Subcutaneous abdominal adipose tissue (tissue), 5 donors: ENCODE data around the gene FAM222B.

Experiments used
- H3K27ac ChIP-seq: one replicate; pipeline ENCODE4 v1.7.0; 2013; ENCODE audit warnings: low read depth, mild to moderate bottlenecking, inconsistent platforms, low read length, moderate library complexity
- H3K27me3 ChIP-seq, 5 donors: one replicate each; pipeline ENCODE4 v1.7.0; 2013; ENCODE audit warnings: low read length in 5 of 5, inconsistent platforms in 1 of 5; ENCODE audit not compliant: control insufficient read depth in 5 of 5, insufficient read depth in 4 of 5
- H3K36me3 ChIP-seq, 5 donors: one replicate each; pipeline ENCODE4 v1.7.0; 2013; ENCODE audit warnings: low read length in 5 of 5; ENCODE audit not compliant: control insufficient read depth in 5 of 5, insufficient read depth in 5 of 5
- H3K4me1 ChIP-seq, 5 donors: one replicate each; pipeline ENCODE4 v1.7.0; 2013; ENCODE audit warnings: low read length in 5 of 5, mild to moderate bottlenecking in 3 of 5, moderate library complexity in 1 of 5; ENCODE audit not compliant: control insufficient read depth in 5 of 5, insufficient read depth in 5 of 5
- H3K4me3 ChIP-seq, 5 donors: one replicate each; pipeline ENCODE4 v1.7.0; 2013; ENCODE audit warnings: low read length in 5 of 5, low read depth in 1 of 5
- H3K9ac ChIP-seq, 5 donors: one replicate each; pipeline ENCODE4 v1.7.0; 2013; ENCODE audit warnings: low read length in 5 of 5, mild to moderate bottlenecking in 4 of 5, moderate library complexity in 3 of 5
- H3K9me3 ChIP-seq, 5 donors: one replicate each; pipeline ENCODE4 v1.7.0; 2013; ENCODE audit warnings: low read length in 5 of 5; ENCODE audit not compliant: control insufficient read depth in 5 of 5
- donor health status: healthy.
- donor health status: healthy.
- donor health status: healthy.
- donor health status: healthy.
- donor health status: healthy.

FAM222B gene

GRCh38 chr17:28842282-28843012 is at the start of gene FAM222B:
TSS of gene FAM222B (minus strand) at chr17:28842790. CDS start at chr17:28766667, 76,123 bp downstream.
- peaks cover 0 to 19% (median 17%) of the 10 kb centered on the region in 5 donors for H3K4me1 ChIP-seq
- peak within 1 kb of the TSS; percentile 87 to 96 (median 92) for H3K4me3 ChIP-seq
- no peaks in the 10 kb centered on the region for H3K27me3 ChIP-seq
- H3K36me3 ChIP-seq = no peaks in the 10 kb centered on the region
- peak within 1 kb of the TSS; percentile 93 to 96 (median 94) for H3K9ac ChIP-seq
- no peaks in the 10 kb centered on the region for H3K9me3 ChIP-seq
- H3K27ac ChIP-seq = peak within 1 kb of the TSS; percentile 93

GRCh38 chr17:28892024-28892423 is 49.4 kb upstream of the FAM222B start:
- Histone ChIP-seq H3K4me3 (no peak overlapping the region), H3K9me3 (no peaks in the 10 kb centered on the region), H3K27ac (no peak overlapping the region), H3K4me1 (peaks cover 9 to 46% (median 25%) of the 10 kb centered on the region in 5 donors), H3K27me3 (no peaks in the 10 kb centered on the region), H3K9ac (no peak overlapping the region), H3K36me3 (peaks cover 0 to 19% (median 11%) of the 10 kb centered on the region in 5 donors)

GRCh38 chr17:28891201-28891600 is 48.6 kb upstream of the FAM222B start:
- Histone ChIP-seq H3K27me3 (no peaks in the 10 kb centered on the region), H3K27ac (no peak overlapping the region), H3K4me1 (peaks cover 2 to 40% (median 20%) of the 10 kb centered on the region in 5 donors), H3K36me3 (peaks cover 0 to 26% (median 18%) of the 10 kb centered on the region in 5 donors), H3K9ac (no peak overlapping the region), H3K9me3 (no peaks in the 10 kb centered on the region), H3K4me3 (no peak overlapping the region)

DNA sequence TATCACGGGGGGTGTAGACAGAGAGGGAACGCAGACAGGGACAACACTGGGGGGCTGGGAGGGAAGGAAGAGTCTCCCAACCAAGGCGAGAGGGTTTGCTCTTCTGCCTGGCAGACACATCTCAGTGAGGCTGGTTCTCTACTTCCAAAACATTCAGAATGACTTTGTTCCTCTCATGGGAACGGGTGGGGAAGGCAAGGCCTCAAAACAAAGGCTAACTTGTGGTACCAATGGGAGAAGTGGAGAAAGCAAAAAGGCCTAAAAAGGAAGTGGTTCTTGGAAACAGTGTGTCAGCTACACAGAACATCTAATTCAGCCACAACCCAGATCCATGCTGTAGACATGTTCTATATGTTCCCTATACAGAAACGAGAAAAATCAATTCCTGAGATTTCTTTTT is 47.4 kb upstream of the FAM222B start:
- Histone ChIP-seq H3K4me3 (no peak overlapping the region), H3K9ac (peak overlapping the region in 1 of 5 donors; percentile 19), H3K9me3 (no peaks in the 10 kb centered on the region), H3K36me3 (peaks cover 0 to 38% (median 27%) of the 10 kb centered on the region in 5 donors), H3K4me1 (peaks cover 0 to 34% (median 14%) of the 10 kb centered on the region in 5 donors), H3K27me3 (no peaks in the 10 kb centered on the region), H3K27ac (no peak overlapping the region)

GRCh38 chr17:28888832-28889231 is 46.2 kb upstream of the FAM222B start:
- H3K9ac ChIP-seq = no peak overlapping the region
- no peaks in the 10 kb centered on the region for H3K27me3 ChIP-seq
- H3K4me3 ChIP-seq = no peak overlapping the region
- H3K4me1 ChIP-seq = peaks cover 0 to 32% (median 14%) of the 10 kb centered on the region in 5 donors
- H3K27ac ChIP-seq = no peak overlapping the region
- H3K9me3 ChIP-seq = no peaks in the 10 kb centered on the region
- peaks cover 0 to 50% (median 39%) of the 10 kb centered on the region in 5 donors for H3K36me3 ChIP-seq

GRCh38 chr17:28887871-28888471 is 45.4 kb upstream of the FAM222B start:
- Histone ChIP-seq H3K9me3 (no peaks in the 10 kb centered on the region), H3K4me1 (peaks cover 0 to 25% (median 9%) of the 10 kb centered on the region in 5 donors), H3K36me3 (peaks cover 0 to 59% (median 47%) of the 10 kb centered on the region in 5 donors), H3K27ac (no peak overlapping the region), H3K27me3 (no peaks in the 10 kb centered on the region), H3K9ac (peak overlapping the region in 1 of 5 donors; percentile 19), H3K4me3 (no peak overlapping the region)

DNA sequence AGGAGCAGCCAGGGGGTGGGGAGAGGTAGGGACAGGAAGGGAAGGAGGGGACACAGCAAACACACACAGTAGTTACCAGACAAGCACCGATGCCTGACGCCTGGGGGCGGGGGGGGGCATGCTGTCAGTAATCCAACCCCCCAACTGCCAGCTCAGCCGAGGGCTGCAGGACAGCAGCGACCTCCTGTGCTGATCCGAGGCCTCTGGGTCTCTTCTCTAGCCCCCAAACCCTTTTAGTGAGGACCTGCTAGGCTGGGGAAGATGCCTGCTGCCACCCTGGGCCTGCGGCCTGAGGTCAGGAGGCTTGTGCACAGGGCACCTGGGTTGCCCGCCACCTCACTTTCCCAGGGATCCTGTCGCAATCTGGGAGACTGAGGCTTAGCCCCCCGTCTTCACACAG is 43.4 kb upstream of the FAM222B start:
- Histone ChIP-seq H3K27me3 (no peaks in the 10 kb centered on the region), H3K4me1 (peaks cover 0 to 10% (median 4%) of the 10 kb centered on the region in 5 donors), H3K4me3 (no peak overlapping the region), H3K9ac (peak overlapping the region in 1 of 5 donors; percentile 12), H3K36me3 (peaks cover 0 to 75% (median 63%) of the 10 kb centered on the region in 5 donors), H3K27ac (no peak overlapping the region), H3K9me3 (no peaks in the 10 kb centered on the region)

- no peak overlapping the region for H3K4me3 ChIP-seq
- H3K4me1 ChIP-seq = peaks cover 0 to 6% (median 4%) of the 10 kb centered on the region in 5 donors
- no peaks in the 10 kb centered on the region for H3K27me3 ChIP-seq
- H3K9me3 ChIP-seq = no peaks in the 10 kb centered on the region
- H3K27ac ChIP-seq = no peak overlapping the region
- H3K36me3 ChIP-seq = peaks cover 0 to 81% (median 69%) of the 10 kb centered on the region in 5 donors
- H3K9ac ChIP-seq = no peak overlapping the region
These were observed 42.8 kb upstream of the FAM222B start for GRCh38 chr17:28885363-28885762.

DNA sequence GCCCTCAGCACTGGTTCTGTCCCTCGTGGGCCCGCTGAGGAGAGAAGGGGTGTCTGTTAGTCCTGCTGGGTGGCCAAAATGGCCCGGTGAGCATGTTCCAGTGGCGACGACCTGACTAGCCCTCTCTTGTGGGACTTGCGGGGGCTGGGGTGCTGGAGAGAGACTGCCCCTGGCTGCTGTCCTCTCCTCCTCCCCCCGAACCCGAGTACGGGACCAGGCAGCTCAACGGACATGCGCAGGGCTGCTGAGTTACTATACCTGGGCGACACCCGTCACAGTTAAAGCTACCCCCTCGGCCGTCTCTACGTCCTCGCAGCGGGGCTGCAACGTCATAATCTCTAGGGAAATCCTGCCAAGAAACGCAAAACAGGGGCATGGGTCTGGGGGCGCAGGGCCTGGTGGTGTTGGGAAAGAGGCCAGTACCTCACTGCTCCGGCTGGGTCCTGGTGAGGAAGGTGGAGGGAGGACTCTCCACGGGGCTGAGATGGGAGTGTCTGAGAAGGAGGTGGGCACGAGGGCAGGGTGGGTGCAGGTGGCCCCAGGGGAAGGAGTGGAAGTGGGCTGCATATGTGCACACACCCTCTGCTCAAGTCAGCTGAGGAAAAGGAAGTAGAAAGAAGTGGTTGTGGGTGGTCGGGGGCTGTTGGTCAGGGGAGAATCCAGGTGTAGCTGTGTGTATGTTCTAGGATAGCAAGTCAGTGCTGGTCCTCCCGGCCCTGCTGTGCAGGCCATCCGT is 41.5 kb upstream of the FAM222B start:
- Histone ChIP-seq H3K4me1 (no peaks in the 10 kb centered on the region), H3K27ac (no peak overlapping the region), H3K36me3 (peaks cover 0 to 94% (median 81%) of the 10 kb centered on the region in 5 donors), H3K9me3 (no peaks in the 10 kb centered on the region), H3K9ac (no peak overlapping the region), H3K4me3 (no peak overlapping the region), H3K27me3 (no peaks in the 10 kb centered on the region)
